IMR-90 (cell line): ENCODE results near the gene MYH3. TPM values are rescaled to one million over a fixed set of nuclear protein-coding genes. Genes with fewer than 3 reads are reported as not detected.

Experiments used
- ATAC-seq: fragments of 200-7000 bp; cut with Tn5 transposase; 2 replicates; pipeline ENCODE4 v1.9.1; 2020; ENCODE audit warnings: low read depth, mild to moderate bottlenecking, moderate library complexity
- BruUV-seq: library from RNA; stranded (reverse); fragments of 400-500 nt; replicated peaks from 2 replicates; lab custom pipeline; 2021; lab: Mats Ljungman, UMichigan
- CTCF ChIA-PET: fragments of 300-600 bp; formaldehyde crosslinking; extraction: SDS; loops from one replicate; lab custom pipeline; 2021; ENCODE audit warnings: antibody characterized with exemption; lab: Yijun Ruan, JAX
- POLR2A ChIA-PET: fragments of 300-600 bp; sonication (Branson Sonifier 250); formaldehyde crosslinking; loops from one replicate; lab custom pipeline; 2022; ENCODE audit warnings: antibody characterized with exemption; ENCODE audit not compliant: unreplicated experiment; lab: Charles Lee
- DNase-seq: peaks from one replicate; pipeline ENCODE4 v3.0.0; 2013
- H2AFZ ChIP-seq: replicated peaks from 2 replicates; pipeline ENCODE3; 2013; ENCODE audit warnings: low read length, mild to moderate bottlenecking; ENCODE audit not compliant: poor library complexity
- H2AK5ac ChIP-seq: 2 replicates; pipeline ENCODE4 v1.6.1; 2013; ENCODE audit warnings: low read depth, low read length, inconsistent platforms
- H2AK9ac ChIP-seq: replicated peaks from 2 replicates; pipeline ENCODE3; 2013; ENCODE audit warnings: mild to moderate bottlenecking, low read depth, low read length, moderate library complexity; ENCODE audit not compliant: poor library complexity
- H2BK120ac ChIP-seq: 2 replicates; pipeline ENCODE4 v1.6.1; 2013; ENCODE audit warnings: low read depth, low read length, inconsistent platforms
- H2BK15ac ChIP-seq: 3 replicates; pipeline ENCODE4 v1.6.1; 2013; ENCODE audit warnings: low read depth, low read length, inconsistent platforms
- H2BK20ac ChIP-seq: 2 replicates; pipeline ENCODE4 v1.6.1; 2013; ENCODE audit warnings: low read depth, mild to moderate bottlenecking, inconsistent platforms, low read length, moderate library complexity
- H2BK5ac ChIP-seq: 2 replicates; pipeline ENCODE4 v1.6.1; 2013; ENCODE audit warnings: mild to moderate bottlenecking, low read depth, low read length, inconsistent platforms; ENCODE audit not compliant: poor library complexity, severe bottlenecking
- H3K14ac ChIP-seq: replicated peaks from 2 replicates; pipeline ENCODE4 v1.6.1; 2013; ENCODE audit warnings: low read depth, low read length, inconsistent platforms
- H3K18ac ChIP-seq: 2 replicates; pipeline ENCODE4 v1.6.1; 2013; ENCODE audit warnings: low read depth, low read length, control low read depth
- H3K23ac ChIP-seq: 2 replicates; pipeline ENCODE4 v1.6.1; 2013; ENCODE audit warnings: low read depth, low read length, inconsistent platforms
- H3K27ac ChIP-seq: 2 replicates; pipeline ENCODE4 v1.5.1; 2013; ENCODE audit warnings: mild to moderate bottlenecking, control low read depth, low read length; ENCODE audit not compliant: insufficient read depth
- H3K27me3 ChIP-seq: 2 replicates; pipeline ENCODE4 v1.6.1; 2013; ENCODE audit warnings: low read length; ENCODE audit not compliant: control insufficient read depth, insufficient read depth
- H3K36me3 ChIP-seq: 2 replicates; pipeline ENCODE4 v1.6.1; 2013; ENCODE audit warnings: low read length, mixed read lengths; ENCODE audit not compliant: control insufficient read depth, insufficient read depth
- H3K4ac ChIP-seq: 2 replicates; pipeline ENCODE4 v1.6.1; 2013; ENCODE audit warnings: low read depth, low read length, inconsistent platforms
- H3K4me1 ChIP-seq: 2 replicates; pipeline ENCODE4 v1.6.1; 2013; ENCODE audit warnings: low read length, mixed read lengths; ENCODE audit not compliant: control insufficient read depth, insufficient read depth
- H3K4me2 ChIP-seq: 2 replicates; pipeline ENCODE4 v1.6.1; 2013; ENCODE audit warnings: low read depth, mild to moderate bottlenecking, control low read depth, low read length, moderate library complexity
- H3K4me3 ChIP-seq: 2 replicates; pipeline ENCODE4 v1.5.1; 2013; ENCODE audit warnings: low read depth, mild to moderate bottlenecking, control low read depth, low read length, moderate library complexity; ENCODE audit not compliant: insufficient read depth
- H3K56ac ChIP-seq: 2 replicates; pipeline ENCODE4 v1.6.1; 2013; ENCODE audit warnings: low read length, inconsistent platforms; ENCODE audit not compliant: insufficient read depth; ENCODE audit errors: extremely low read depth
- H3K79me1 ChIP-seq, 2 experiments: 2 replicates each; pipeline ENCODE4 v1.6.1; 2013; ENCODE audit warnings: low read length in 2 of 2, inconsistent platforms in 1 of 2, low read depth in 1 of 2
- H3K9ac ChIP-seq: 2 replicates; pipeline ENCODE4 v1.6.1; 2013; ENCODE audit warnings: low read depth, low read length, control low read depth
- H3K9me1 ChIP-seq: 2 replicates; pipeline ENCODE4 v1.6.1; 2013; ENCODE audit warnings: low read length, inconsistent platforms; ENCODE audit not compliant: insufficient read depth
- H3K9me3 ChIP-seq: 2 replicates; pipeline ENCODE4 v1.6.1; 2013; ENCODE audit warnings: low read length; ENCODE audit not compliant: control insufficient read depth, insufficient read depth
- H4K20me1 ChIP-seq: 2 replicates; pipeline ENCODE4 v1.6.1; 2013; ENCODE audit warnings: low read length, inconsistent platforms; ENCODE audit not compliant: insufficient read depth
- H4K5ac ChIP-seq: 2 replicates; pipeline ENCODE4 v1.6.1; 2013; ENCODE audit warnings: mild to moderate bottlenecking, low read depth, low read length, control low read depth
- H4K8ac ChIP-seq, 2 experiments: 2 replicates each; pipeline ENCODE4 v1.6.1; 2013; ENCODE audit warnings: low read depth in 2 of 2, low read length in 2 of 2, control low read depth in 1 of 2, inconsistent platforms in 1 of 2
- H4K91ac ChIP-seq: 2 replicates; pipeline ENCODE4 v1.6.1; 2013; ENCODE audit warnings: low read depth, low read length, inconsistent platforms; ENCODE audit not compliant: insufficient read depth
- BHLHE40 ChIP-seq: fragments of 150-350 bp; IDR thresholded peaks from 2 replicates; pipeline ENCODE4 v1.6.1; 2016; ENCODE audit warnings: mild to moderate bottlenecking, low read depth, low read length
- CEBPB ChIP-seq: IDR thresholded peaks from 2 replicates; pipeline ENCODE4 v1.6.1; 2012; ENCODE audit warnings: low read depth, low read length, improper control_type of control experiment
- CHD1 ChIP-seq: IDR thresholded peaks from 2 replicates; pipeline ENCODE4 v1.6.1; 2012; ENCODE audit warnings: low read depth, low read length, improper control_type of control experiment
- CTCF ChIP-seq: conservative IDR thresholded peaks from 2 replicates; pipeline ENCODE4 v1.5.1; 2012; ENCODE audit warnings: mild to moderate bottlenecking, low read depth, low read length, improper control_type of control experiment
- ELK1 ChIP-seq: fragments of 150-350 bp; IDR thresholded peaks from 2 replicates; pipeline ENCODE4 v1.6.1; 2016; ENCODE audit warnings: low read depth, mild to moderate bottlenecking, low read length, moderate library complexity, borderline replicate concordance
- MAFK ChIP-seq: IDR thresholded peaks from 2 replicates; pipeline ENCODE4 v1.6.1; 2012; ENCODE audit warnings: low read depth, low read length, improper control_type of control experiment
- MAZ ChIP-seq: IDR thresholded peaks from 2 replicates; pipeline ENCODE4 v1.6.1; 2012; ENCODE audit warnings: low read depth, mild to moderate bottlenecking, low read length, improper control_type of control experiment, moderate library complexity, borderline replicate concordance
- NFE2L2 ChIP-seq: fragments of 150-350 bp; IDR thresholded peaks from 2 replicates; pipeline ENCODE4 v1.6.1; 2016; ENCODE audit warnings: low read depth, mild to moderate bottlenecking, low read length
- POLR2A ChIP-seq: IDR thresholded peaks from 2 replicates; pipeline ENCODE4 v1.6.1; 2012; ENCODE audit warnings: mild to moderate bottlenecking, low read depth, low read length
- RAD21 ChIP-seq: IDR thresholded peaks from 2 replicates; pipeline ENCODE4 v1.6.1; 2012; ENCODE audit warnings: low read length, improper control_type of control experiment
- RCOR1 ChIP-seq: IDR thresholded peaks from 2 replicates; pipeline ENCODE4 v1.6.1; 2012; ENCODE audit warnings: mild to moderate bottlenecking, low read length, improper control_type of control experiment; ENCODE audit not compliant: insufficient replicate concordance
- RFX5 ChIP-seq: IDR thresholded peaks from 2 replicates; pipeline ENCODE4 v1.8.0; 2012; ENCODE audit warnings: low read depth, mild to moderate bottlenecking, low read length, moderate library complexity
- SMC3 ChIP-seq: fragments of 150-350 bp; IDR thresholded peaks from 2 replicates; pipeline ENCODE4 v1.6.1; 2016; ENCODE audit warnings: low read depth, mild to moderate bottlenecking, antibody characterized with exemption, low read length, moderate library complexity
- USF2 ChIP-seq: fragments of 150-350 bp; IDR thresholded peaks from 2 replicates; pipeline ENCODE4 v1.6.1; 2017; ENCODE audit warnings: mild to moderate bottlenecking, antibody characterized with exemption, low read length, low read depth
- WGBS, 2 experiments: methylation state at CpG; one replicate each; pipeline versions ENCODE4 v1.1.5 to v1.1.7; 2013; ENCODE audit warnings: missing lambda C conversion rate in 2 of 2; ENCODE audit not compliant: insufficient read length in 1 of 2; ENCODE audit errors: extremely low coverage in 2 of 2; 5-methylcytosine and 5-hydroxymethylcytosine counted together
- dilution Hi-C: fragments of 300-500 bp; cut with HindIII; formaldehyde crosslinking; loops from one replicate; pipeline ENCODE4 v1.14.3; 2018; ENCODE audit warnings: low sequenced_read_pairs; ENCODE audit not compliant: unreplicated experiment
- in situ Hi-C: fragments of 300-500 bp; cut with MboI; formaldehyde crosslinking; loops from 3 replicates; pipeline ENCODE4 v1.14.3; 2019; ENCODE audit warnings: low sequenced_read_pairs, inconsistent platforms, mixed read lengths
- intact Hi-C: fragments of 100-400 bp; cut with micrococcal nuclease; formaldehyde crosslinking; loops from 2 replicates; pipeline ENCODE4 v1.10.0; 2022
- polyA plus RNA-seq, 3 experiments: library from polyadenylated mRNA; depleted of rRNA; stranded (reverse); fragments of >200 nt; gene quantifications; 2 replicates each; pipeline ENCODE4 v1.2.3, GENCODE V29; 2012; ENCODE audit warnings: low replicate concordance in 1 of 3
- total RNA-seq: library from RNA; depleted of rRNA; stranded (reverse); fragments of >200 nt; gene quantifications from 2 replicates; pipeline ENCODE4 v1.2.3, GENCODE V29; 2012

MYH3 gene
- total and polyA plus RNA-seq, 2 of the 4 experiments (the other 2 are of a cell fraction), result 0.54 to 0.63 TPM

GRCh38 chr17:10613775-10614513, 43.2 kb downstream of the MYH3 start:
- Histone ChIP-seq H3K56ac (no peak overlapping the region), H4K91ac (0 out of 2 replicates have a peak overlapping the region, but pooled peaks have one; percentile 9), H2BK5ac (no peak overlapping the region), H3K9me3 (no peaks in the 10 kb centered on the region), H3K18ac (no peak overlapping the region), H4K8ac (peak overlapping the region in 1 of 2 experiments; percentile 40; a peak in 1 of 4 replicates), H2AK5ac (0 out of 2 replicates have a peak overlapping the region, but pooled peaks have one; percentile 36), H3K4me3 (no peak overlapping the region), H3K27ac (no peak overlapping the region), H3K23ac (no peak overlapping the region), H2BK20ac (no peak overlapping the region), H2BK15ac (no peak overlapping the region), H3K36me3 (no peaks in the 10 kb centered on the region), H3K9ac (no peak overlapping the region), H3K79me1 (no peaks in the 10 kb centered on the region), H2BK120ac (no peak overlapping the region), H2AK9ac (peak overlapping the region; percentile 9), H3K14ac (no peak overlapping the region), H3K27me3 (no peaks in the 10 kb centered on the region), H4K5ac (no peak overlapping the region), H4K20me1 (no peaks in the 10 kb centered on the region), H3K4ac (no peak overlapping the region), H3K4me2 (no peak overlapping the region), H3K9me1 (no peaks in the 10 kb centered on the region), H3K4me1 (peaks cover 5% of the 10 kb centered on the region; the same call in 1 of the 2 replicates), H2AFZ (peak overlapping the region; percentile 47)
- BruUV-seq, result no TSS peak
- dilution Hi-C loops (no loop called here), intact Hi-C loops (loop anchor here (1.0 to 10.0 kb wide), 6 partner anchors 287 to 885 kb away; no protein-coding TSS in a partner anchor), in situ Hi-C loops (loop anchor here (5.0 to 25.0 kb wide), 4 partner anchors 292 to 877 kb away; no protein-coding TSS in a partner anchor)
- CTCF ChIA-PET, result interaction anchor here (0.6 to 1.1 kb wide), 8 partner anchors 283 to 711 kb away, joined by 3 to 10 read pairs (median 3); no protein-coding TSS in a partner anchor
- POLR2A ChIA-PET, result interaction anchor here (0.6 kb wide), 1 partner anchor 299 kb away, joined by 3 read pairs; no protein-coding TSS in a partner anchor
- ATAC-seq, result no peak
- DNase-seq, result peak; percentile 13
- 91% methylated on average over 8 of the region's 16 CpGs; no CpG with 5 or more reads in 1 of the 2 experiments for WGBS, 2 experiments
- TF ChIP-seq NFE2L2 (no peak), MAFK (no peak), RCOR1 (no peak), ELK1 (no peak), SMC3 (no peak), CEBPB (no peak), BHLHE40 (no peak), CTCF (no peak), RAD21 (no peak), CHD1 (no peak), MAZ (no peak), USF2 (no peak), POLR2A (no peak), RFX5 (no peak)
